Colonic mucosa (tissue), 4 donors: ENCODE data around the gene ATP5PD. TPM values are rescaled to one million over a fixed set of nuclear protein-coding genes. Genes with fewer than 3 reads are reported as not detected.

Source experiments
- DNase-seq: peaks from one replicate; pipeline ENCODE4 v3.0.0-alpha.2; 2020
- H3K27ac ChIP-seq: fragments of 200-600 bp; one replicate; pipeline ENCODE4 v1.8.0; 2021
- H3K27me3 ChIP-seq: fragments of 200-600 bp; one replicate; pipeline ENCODE4 v1.8.0; 2021
- H3K36me3 ChIP-seq: fragments of 200-600 bp; one replicate; pipeline ENCODE4 v1.8.0; 2021
- H3K4me1 ChIP-seq: fragments of 200-600 bp; one replicate; pipeline ENCODE4 v1.8.0; 2021; ENCODE audit warnings: mild to moderate bottlenecking
- H3K4me3 ChIP-seq: fragments of 200-600 bp; one replicate; pipeline ENCODE4 v1.8.0; 2021
- H3K9ac ChIP-seq, 2 donors: one replicate each; pipeline ENCODE4 v1.7.0; 2013; ENCODE audit warnings: control low read depth in 2 of 2, low read depth in 2 of 2, low read length in 2 of 2
- H3K9me3 ChIP-seq: fragments of 200-600 bp; one replicate; pipeline ENCODE4 v1.8.0; 2021
- CTCF ChIP-seq: fragments of 200-600 bp; IDR thresholded peaks from one replicate; pipeline ENCODE4 v1.8.0; 2022; ENCODE audit warnings: antibody characterized with exemption, mild to moderate bottlenecking
- intact Hi-C: fragments of 100-400 bp; cut with DNase I; formaldehyde crosslinking; loops from one replicate; pipeline ENCODE4 v1.14.1; 2022
- total RNA-seq, 2 donors: library from RNA; stranded (reverse); fragmentation: NEBNext Ultra II Directional in 1 of 2; extraction: Animal tissue kit (Norgen Biotek cat#: 25700) in 1 of 2; gene quantifications; one replicate each; pipeline ENCODE4 v1.2.1, GENCODE V29; 2021
- donor health status: healthy.
- donor health status: DM: no; HTN: no; CAD: no.
- donor health status: DM: no; HTN: no; CAD: no.

Gene ATP5PD
- total RNA-seq, 2 donors from 2014 or later, result 302 to 371 TPM

DNA sequence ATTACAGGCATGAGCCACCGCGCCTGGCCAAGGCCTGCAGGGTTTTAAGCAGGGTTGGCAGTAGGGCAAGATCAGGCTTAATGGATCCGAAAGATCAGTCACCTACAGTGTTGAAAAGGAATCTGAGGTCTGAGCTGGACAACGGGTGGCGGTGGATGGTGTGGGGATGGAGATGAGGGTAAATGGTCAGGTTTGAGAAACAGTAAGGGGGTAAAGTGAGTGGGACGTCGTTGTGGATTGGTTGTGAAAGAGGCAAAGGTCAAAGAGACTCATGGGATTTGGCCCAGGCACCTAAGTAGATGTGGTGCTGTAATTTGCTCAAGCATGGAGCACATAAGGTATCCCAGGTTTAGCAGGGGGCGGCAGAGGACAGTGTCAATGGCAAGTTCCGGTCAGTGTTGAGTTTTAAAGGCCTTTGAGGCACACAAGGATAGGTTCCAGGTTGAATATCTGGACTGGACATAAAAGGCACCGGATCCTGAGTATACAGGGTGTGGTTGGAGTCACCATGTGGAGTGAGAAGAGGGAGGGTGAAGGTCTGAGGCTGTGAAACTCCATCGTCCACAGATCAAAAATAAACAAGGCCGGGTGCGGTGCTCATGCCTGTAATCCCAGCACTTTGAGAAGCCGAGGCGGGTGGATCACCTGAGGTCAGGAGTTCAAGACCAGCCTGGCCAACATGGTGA, 39.9 kb upstream of the ATP5PD start:
- Histone ChIP-seq H3K36me3 (no peaks in the 10 kb centered on the region), H3K27me3 (no peaks in the 10 kb centered on the region), H3K27ac (peak overlapping the region; percentile 99), H3K9me3 (no peaks in the 10 kb centered on the region), H3K4me1 (peaks cover 24% of the 10 kb centered on the region), H3K4me3 (no peak overlapping the region), H3K9ac (peak overlapping the region in 1 of 2 donors; percentile 98)
- DNase-seq, result peak; percentile 75
- intact Hi-C loops, result no loop called here
- TF ChIP-seq CTCF, result no peak

DNA sequence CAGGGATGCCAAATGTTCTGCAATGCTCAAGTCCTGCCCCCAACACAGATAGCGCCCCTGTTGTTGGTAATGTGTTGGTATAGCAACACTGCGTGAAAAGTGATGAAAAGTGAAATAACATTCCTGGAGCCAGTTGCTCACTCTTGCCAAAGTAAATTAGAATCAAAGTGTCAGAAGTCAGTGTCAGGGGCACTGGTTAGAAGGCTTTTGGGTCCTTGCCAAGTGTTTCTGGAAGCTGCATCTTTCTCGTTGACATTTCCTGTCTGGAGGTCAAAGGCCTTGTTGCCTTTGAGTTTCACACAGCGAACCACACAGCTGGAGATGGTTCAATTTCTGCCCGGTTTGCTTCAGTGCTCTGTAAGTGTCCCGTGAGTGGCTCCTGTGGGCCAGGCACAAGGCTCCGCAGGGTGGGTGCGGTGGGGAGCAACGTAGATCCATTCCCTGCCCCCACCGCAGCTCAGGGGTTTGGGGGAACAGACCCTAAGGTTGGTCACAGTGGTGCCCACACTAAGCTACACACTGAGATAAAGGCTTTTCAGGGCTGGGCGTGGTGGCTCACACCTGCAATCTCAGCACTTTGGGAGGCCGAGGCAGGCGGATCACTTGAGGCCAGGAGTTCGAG, 37.4 kb upstream of the ATP5PD start:
- H3K36me3 ChIP-seq, result no peaks in the 10 kb centered on the region
- H3K9me3 ChIP-seq, result no peaks in the 10 kb centered on the region
- TF ChIP-seq CTCF, result no peak
- DNase-seq, result no peak
- H3K27me3 ChIP-seq, result no peaks in the 10 kb centered on the region
- no peak overlapping the region for H3K27ac ChIP-seq
- H3K4me1 ChIP-seq, result peaks cover 12% of the 10 kb centered on the region
- H3K9ac ChIP-seq, result no peak overlapping the region
- intact Hi-C loops, result no loop called here
- no peak overlapping the region for H3K4me3 ChIP-seq

DNA sequence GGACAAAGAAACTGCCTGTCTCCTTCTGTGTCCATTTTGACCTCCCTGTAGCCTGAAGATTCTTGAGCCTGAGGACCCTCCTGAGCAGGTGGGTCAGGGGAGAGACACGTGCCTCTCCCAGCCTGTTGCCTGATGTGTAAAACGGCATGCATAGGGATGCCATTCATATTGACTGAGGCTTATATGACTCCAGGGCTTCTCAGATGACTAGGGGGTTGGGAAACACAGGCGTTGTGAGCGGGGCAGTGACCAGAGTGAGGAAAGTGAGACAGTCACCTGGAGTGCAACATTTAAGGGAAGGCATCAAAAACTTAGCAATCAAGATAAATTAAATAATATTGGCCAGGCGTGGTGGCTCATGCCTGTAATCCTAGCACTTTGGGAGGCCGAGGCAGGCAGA, 35.9 kb upstream of the ATP5PD start:
- no peak overlapping the region for H3K27ac ChIP-seq
- intact Hi-C loops, result no loop called here

GRCh38 chr17:75081611-75082540, 35.1 kb upstream of the ATP5PD start:
- TF ChIP-seq CTCF, result no peak
- H3K36me3 ChIP-seq, result no peaks in the 10 kb centered on the region
- H3K27ac ChIP-seq, result no peak overlapping the region
- H3K27me3 ChIP-seq, result no peaks in the 10 kb centered on the region
- no peak overlapping the region for H3K9ac ChIP-seq
- intact Hi-C loops, result no loop called here
- DNase-seq, result no peak
- H3K4me1 ChIP-seq, result peaks cover 17% of the 10 kb centered on the region
- H3K4me3 ChIP-seq, result no peak overlapping the region
- no peaks in the 10 kb centered on the region for H3K9me3 ChIP-seq

More for the DNA sequence above, 35.9 kb upstream of the ATP5PD start:
- Histone ChIP-seq H3K4me1 (peaks cover 21% of the 10 kb centered on the region), H3K27me3 (no peaks in the 10 kb centered on the region), H3K9me3 (no peaks in the 10 kb centered on the region), H3K4me3 (no peak overlapping the region), H3K36me3 (no peaks in the 10 kb centered on the region), H3K9ac (no peak overlapping the region)
- DNase-seq, result no peak
- TF ChIP-seq CTCF, result no peak

GRCh38 chr17:75079023-75079373, 32.2 kb upstream of the ATP5PD start:
- TF ChIP-seq CTCF, result no peak
- no peaks in the 10 kb centered on the region for H3K9me3 ChIP-seq
- no peaks in the 10 kb centered on the region for H3K27me3 ChIP-seq
- H3K4me1 ChIP-seq, result peaks cover 20% of the 10 kb centered on the region
- intact Hi-C loops, result no loop called here
- no peaks in the 10 kb centered on the region for H3K36me3 ChIP-seq
- H3K27ac ChIP-seq, result peak overlapping the region; percentile 82
- DNase-seq, result no peak
- H3K9ac ChIP-seq, result peak overlapping the region; percentile 60 to 71
- no peak overlapping the region for H3K4me3 ChIP-seq
